RWPE2 (cell line): ENCODE measurements around the gene NAA20.

Experiments
- ATAC-seq: fragments of 200-7000 bp; cut with Tn5 transposase; 3 replicates; pipeline ENCODE4 v1.9.1; 2021; ENCODE audit warnings: low read depth
- DNase-seq: peaks from one replicate; pipeline ENCODE4 v3.0.0-alpha.2; 2020; ENCODE audit warnings: low spot score
- H3K27ac ChIP-seq: fragments of 450-650 bp; 2 replicates; pipeline ENCODE4 v1.5.1; 2017; ENCODE audit warnings: mild to moderate bottlenecking; ENCODE audit not compliant: poor library complexity, severe bottlenecking
- H3K27me3 ChIP-seq: fragments of 250-450 bp; sonication (Bioruptor Pico); 2 replicates; pipeline ENCODE4 v1.5.1; 2021; ENCODE audit warnings: mild to moderate bottlenecking, moderate library complexity; ENCODE audit not compliant: insufficient read depth, poor library complexity, severe bottlenecking
- H3K36me3 ChIP-seq: fragments of 250-450 bp; sonication (Bioruptor Pico); 2 replicates; pipeline ENCODE4 v1.5.1; 2020; ENCODE audit warnings: low read depth, mild to moderate bottlenecking, moderate library complexity
- H3K4me1 ChIP-seq: fragments of 250-450 bp; sonication (Bioruptor Pico); 2 replicates; pipeline ENCODE4 v1.5.1; 2021; ENCODE audit warnings: mild to moderate bottlenecking, moderate library complexity; ENCODE audit not compliant: insufficient read depth, poor library complexity, severe bottlenecking
- H3K4me3 ChIP-seq: fragments of 250-450 bp; sonication (Bioruptor Pico); 2 replicates; pipeline ENCODE4 v1.5.1; 2021; ENCODE audit warnings: mild to moderate bottlenecking, moderate library complexity; ENCODE audit not compliant: severe bottlenecking
- H3K9me3 ChIP-seq: fragments of 250-450 bp; sonication (Bioruptor Pico); 2 replicates; pipeline ENCODE4 v1.5.1; 2021; ENCODE audit warnings: mild to moderate bottlenecking, moderate library complexity; ENCODE audit not compliant: severe bottlenecking
- TF ChIP-seq, protein P1 (sequence below): fragments of 450-650 bp; IDR thresholded peaks from one replicate; pipeline ENCODE4 v1.5.1; 2017; ENCODE audit warnings: mild to moderate bottlenecking, moderate library complexity; ENCODE audit not compliant: poor library complexity, severe bottlenecking

NAA20 gene, protein sequence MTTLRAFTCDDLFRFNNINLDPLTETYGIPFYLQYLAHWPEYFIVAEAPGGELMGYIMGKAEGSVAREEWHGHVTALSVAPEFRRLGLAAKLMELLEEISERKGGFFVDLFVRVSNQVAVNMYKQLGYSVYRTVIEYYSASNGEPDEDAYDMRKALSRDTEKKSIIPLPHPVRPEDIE

DNA sequence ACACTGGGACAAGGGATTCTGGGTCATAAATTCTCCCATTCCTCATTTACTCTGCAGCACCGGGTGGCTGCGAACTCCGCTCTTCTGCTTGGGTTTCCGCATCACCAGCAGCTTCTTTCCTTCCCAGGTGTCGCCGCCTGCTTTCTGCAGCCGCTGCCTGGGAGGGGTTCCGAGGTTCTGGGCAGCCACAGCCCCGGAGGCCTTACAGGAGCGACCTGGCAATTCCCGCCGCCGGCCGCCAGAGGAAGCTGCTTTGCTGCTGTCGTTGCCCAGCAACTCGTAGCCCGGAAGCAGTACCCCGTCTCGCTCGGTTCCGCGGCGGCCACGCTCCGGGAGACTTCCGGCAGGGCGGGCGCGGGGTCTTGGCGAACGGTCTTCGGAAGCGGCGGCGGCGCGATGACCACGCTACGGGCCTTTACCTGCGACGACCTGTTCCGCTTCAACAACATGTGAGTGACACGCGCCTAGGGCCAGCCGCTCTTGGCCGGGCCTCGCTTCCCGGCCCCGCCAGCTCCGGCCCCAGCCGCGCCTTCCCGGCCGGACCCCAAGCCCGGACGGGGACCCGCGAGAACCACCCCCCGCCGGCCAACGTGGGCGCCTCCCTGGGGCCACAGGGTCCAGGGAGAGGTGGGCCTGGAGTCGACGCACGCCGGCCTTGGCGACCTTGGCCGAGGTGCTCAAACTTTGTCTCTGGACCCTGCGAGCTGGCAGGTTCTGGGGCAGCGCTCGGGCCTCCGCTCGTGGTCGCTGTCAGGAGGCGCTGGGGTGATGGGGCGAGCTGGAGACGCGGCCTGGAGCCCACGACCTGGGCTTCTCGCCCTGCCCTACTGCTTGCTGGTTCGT lies at the start of gene NAA20:
Gene NAA20, plus strand, starts transcription at position 362 of the 843 bp plus-strand sequence. Its CDS starts 35 bp downstream, at position 397.
- Histone ChIP-seq H3K4me1 (peaks cover 12% of the 10 kb centered on the region), H3K9me3 (no peaks in the 10 kb centered on the region), H3K4me3 (peak within 1 kb of the TSS; percentile 91), H3K36me3 (peaks cover 26% of the 10 kb centered on the region), H3K27me3 (no peaks in the 10 kb centered on the region), H3K27ac (peak within 1 kb of the TSS; percentile 40)
- ATAC-seq (peak; percentile 98), DNase-seq (peak; percentile 98)
- TF ChIP-seq, protein P1, sequence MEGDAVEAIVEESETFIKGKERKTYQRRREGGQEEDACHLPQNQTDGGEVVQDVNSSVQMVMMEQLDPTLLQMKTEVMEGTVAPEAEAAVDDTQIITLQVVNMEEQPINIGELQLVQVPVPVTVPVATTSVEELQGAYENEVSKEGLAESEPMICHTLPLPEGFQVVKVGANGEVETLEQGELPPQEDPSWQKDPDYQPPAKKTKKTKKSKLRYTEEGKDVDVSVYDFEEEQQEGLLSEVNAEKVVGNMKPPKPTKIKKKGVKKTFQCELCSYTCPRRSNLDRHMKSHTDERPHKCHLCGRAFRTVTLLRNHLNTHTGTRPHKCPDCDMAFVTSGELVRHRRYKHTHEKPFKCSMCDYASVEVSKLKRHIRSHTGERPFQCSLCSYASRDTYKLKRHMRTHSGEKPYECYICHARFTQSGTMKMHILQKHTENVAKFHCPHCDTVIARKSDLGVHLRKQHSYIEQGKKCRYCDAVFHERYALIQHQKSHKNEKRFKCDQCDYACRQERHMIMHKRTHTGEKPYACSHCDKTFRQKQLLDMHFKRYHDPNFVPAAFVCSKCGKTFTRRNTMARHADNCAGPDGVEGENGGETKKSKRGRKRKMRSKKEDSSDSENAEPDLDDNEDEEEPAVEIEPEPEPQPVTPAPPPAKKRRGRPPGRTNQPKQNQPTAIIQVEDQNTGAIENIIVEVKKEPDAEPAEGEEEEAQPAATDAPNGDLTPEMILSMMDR: peak; percentile 82

DNA sequence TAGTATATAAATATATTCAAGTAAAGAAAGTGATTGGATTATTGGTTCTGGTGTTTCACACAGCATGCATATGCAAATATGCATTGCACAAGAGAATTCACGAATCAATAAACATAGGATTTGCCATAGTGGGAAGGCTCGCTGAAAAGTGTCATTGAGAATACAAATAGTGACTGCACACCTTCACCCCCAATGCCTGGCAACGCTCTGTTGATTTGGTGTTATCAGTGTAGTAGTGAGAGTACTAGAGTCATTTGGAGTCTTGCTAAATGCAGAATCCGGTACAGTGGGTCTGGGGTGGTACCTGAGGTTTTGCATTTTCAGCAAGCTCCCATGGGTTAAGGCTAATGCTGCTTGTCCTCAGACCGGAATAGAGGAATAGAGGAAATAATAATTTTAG lies 49.7 kb upstream of the NAA20 start:
- Histone ChIP-seq H3K36me3 (0 out of 2 replicates have a peak, but pooled peaks cover 3% of the 10 kb centered on the region), H3K4me3 (no peak overlapping the region), H3K27me3 (no peaks in the 10 kb centered on the region), H3K27ac (no peak overlapping the region), H3K4me1 (peaks cover 7% of the 10 kb centered on the region), H3K9me3 (no peaks in the 10 kb centered on the region)
- DNase-seq: no peak
- no peak for ATAC-seq
- TF ChIP-seq, protein P1: no peak

DNA sequence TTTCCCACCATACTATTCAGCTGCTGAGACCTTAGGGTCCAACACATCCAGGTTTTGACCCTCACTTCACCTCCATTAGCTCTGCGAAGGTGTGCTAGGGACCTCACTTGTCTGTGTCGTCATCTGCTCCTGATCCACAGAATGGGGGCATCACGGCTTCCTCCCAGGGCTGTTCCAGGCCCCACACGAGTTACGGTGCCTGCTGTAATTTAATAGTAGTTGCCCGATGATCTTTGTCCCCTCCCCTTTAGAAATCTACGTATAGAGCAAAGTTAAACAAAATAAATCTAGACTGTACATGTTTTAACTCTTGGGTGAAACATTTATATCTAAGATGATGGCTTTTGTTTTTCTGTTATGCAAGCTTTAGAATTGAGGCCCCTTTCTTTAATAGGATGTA lies 49.1 kb upstream of the NAA20 start:
- Histone ChIP-seq H3K4me1 (peaks cover 7% of the 10 kb centered on the region), H3K4me3 (no peak overlapping the region), H3K27ac (no peak overlapping the region), H3K36me3 (0 out of 2 replicates have a peak, but pooled peaks cover 3% of the 10 kb centered on the region), H3K27me3 (no peaks in the 10 kb centered on the region), H3K9me3 (no peaks in the 10 kb centered on the region)
- TF ChIP-seq, protein P1: no peak
- no peak for DNase-seq
- no peak for ATAC-seq

DNA sequence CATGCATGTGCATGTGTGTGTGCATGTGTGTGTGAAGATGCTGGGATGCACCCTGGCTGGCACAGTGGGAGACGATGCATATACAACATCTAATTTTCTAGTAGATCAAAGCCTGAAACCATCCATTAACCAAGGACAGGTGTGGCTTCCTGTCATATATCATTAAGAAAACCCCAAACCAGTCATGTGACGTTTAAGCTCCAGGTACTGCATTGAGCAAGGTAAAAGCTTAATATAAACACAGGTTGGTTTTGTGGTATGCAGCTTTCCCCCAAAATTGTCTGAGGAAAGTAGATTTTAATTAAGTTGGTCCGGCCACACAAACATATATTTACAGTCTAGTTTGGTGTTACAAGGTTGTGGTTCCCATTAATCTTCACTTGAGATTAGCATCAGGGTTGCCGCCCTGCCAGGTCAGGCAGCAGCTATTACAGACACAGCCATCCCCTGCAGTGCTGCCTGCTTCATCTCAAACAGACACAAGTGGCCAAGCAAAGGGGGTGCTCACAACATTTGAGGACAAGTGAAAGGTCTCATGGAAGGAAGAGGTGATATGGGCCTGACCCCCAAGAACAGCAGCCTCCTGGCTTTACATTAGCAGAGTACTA lies 48.6 kb upstream of the NAA20 start:
- Histone ChIP-seq H3K36me3 (0 out of 2 replicates have a peak, but pooled peaks cover 3% of the 10 kb centered on the region), H3K9me3 (no peaks in the 10 kb centered on the region), H3K27ac (no peak overlapping the region), H3K4me3 (no peak overlapping the region), H3K4me1 (peaks cover 10% of the 10 kb centered on the region), H3K27me3 (no peaks in the 10 kb centered on the region)
- ATAC-seq (no peak), DNase-seq (no peak)
- TF ChIP-seq, protein P1: no peak
